ENCODE data around the gene AUTS2.

The AUTS2 gene

GRCh38 chr7:70307544-70308106 is 709.4 kb downstream of the AUTS2 start:
- DNase-seq (ENCODE audit: low spot score), result no peak

GRCh38 chr7:70312336-70312735 is 714.1 kb downstream of the AUTS2 start:
- no peak for DNase-seq (ENCODE audit: low spot score)

GRCh38 chr7:70313271-70313670 is 715.0 kb downstream of the AUTS2 start:
- no peak for DNase-seq (ENCODE audit: low spot score)

- DNase-seq (ENCODE audit: low spot score), result no peak
These were observed 715.4 kb downstream of the AUTS2 start for GRCh38 chr7:70313687-70314086.

GRCh38 chr7:70314221-70314620 is 715.9 kb downstream of the AUTS2 start:
- no peak for DNase-seq (ENCODE audit: low spot score)

GRCh38 chr7:70316745-70317144 is 718.5 kb downstream of the AUTS2 start:
- DNase-seq (ENCODE audit: low spot score), result no peak

GRCh38 chr7:70317356-70317755 is 719.1 kb downstream of the AUTS2 start:
- no peak for DNase-seq (ENCODE audit: low spot score)

GRCh38 chr7:70318511-70318910 is 720.2 kb downstream of the AUTS2 start:
- no peak for DNase-seq (ENCODE audit: low spot score)

- no peak for DNase-seq (ENCODE audit: low spot score)
These were observed 720.8 kb downstream of the AUTS2 start for GRCh38 chr7:70319057-70319456.

- DNase-seq (ENCODE audit: low spot score), result no peak
These were observed 722.8 kb downstream of the AUTS2 start for GRCh38 chr7:70321016-70321590.

- no peak for DNase-seq (ENCODE audit: low spot score)
These were observed 724.6 kb downstream of the AUTS2 start for GRCh38 chr7:70322856-70323255.

GRCh38 chr7:70325509-70326101 is 727.3 kb downstream of the AUTS2 start:
- peak; percentile 58 for DNase-seq (ENCODE audit: low spot score)

GRCh38 chr7:70334295-70334694 is 736.0 kb downstream of the AUTS2 start:
- DNase-seq (ENCODE audit: low spot score), result no peak

GRCh38 chr7:70334871-70335270 is 736.6 kb downstream of the AUTS2 start:
- peak; percentile 14 for DNase-seq (ENCODE audit: low spot score)

- DNase-seq (ENCODE audit: low spot score), result no peak
These were observed 738.3 kb downstream of the AUTS2 start for GRCh38 chr7:70336536-70336935.

- no peak for DNase-seq (ENCODE audit: low spot score)
These were observed 739.7 kb downstream of the AUTS2 start for GRCh38 chr7:70338015-70338414.

- no peak for DNase-seq (ENCODE audit: low spot score)
These were observed 742.0 kb downstream of the AUTS2 start for GRCh38 chr7:70340236-70340635.

- no peak for DNase-seq (ENCODE audit: low spot score)
These were observed 743.2 kb downstream of the AUTS2 start for GRCh38 chr7:70341446-70341845.

GRCh38 chr7:70343519-70343918 is 745.2 kb downstream of the AUTS2 start:
- DNase-seq (ENCODE audit: low spot score), result no peak

GRCh38 chr7:70344726-70345125 is 746.5 kb downstream of the AUTS2 start:
- DNase-seq (ENCODE audit: low spot score), result no peak

GRCh38 chr7:70346844-70347462 is 748.7 kb downstream of the AUTS2 start:
- no peak for DNase-seq (ENCODE audit: low spot score)

GRCh38 chr7:70347463-70348254 is 749.4 kb downstream of the AUTS2 start:
- no peak for DNase-seq (ENCODE audit: low spot score)

GRCh38 chr7:70349031-70349430 is 750.8 kb downstream of the AUTS2 start:
- no peak for DNase-seq (ENCODE audit: low spot score)
